ENCODE measurements around the gene SPATA32.

DNA sequence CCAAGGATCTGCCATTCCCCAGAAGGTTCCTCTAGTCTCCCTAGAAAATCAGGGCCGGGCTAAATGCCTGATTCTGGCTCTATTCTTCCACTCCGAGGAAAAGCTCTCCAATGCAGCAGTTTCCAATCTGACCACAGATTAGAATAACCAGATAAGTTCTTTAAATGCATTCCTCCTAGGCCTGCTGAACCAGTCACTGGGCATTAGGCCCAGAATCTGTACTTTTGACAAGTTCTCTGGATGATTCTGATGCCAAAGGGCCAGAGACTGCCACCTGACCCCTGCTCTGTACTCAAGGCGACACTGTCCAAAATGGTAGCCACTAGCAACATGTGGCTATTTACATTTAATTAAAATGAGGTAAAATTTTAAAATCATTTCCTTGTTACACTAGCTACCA is 32.6 kb upstream of the SPATA32 start:
- TF ChIP-seq, protein P1, sequence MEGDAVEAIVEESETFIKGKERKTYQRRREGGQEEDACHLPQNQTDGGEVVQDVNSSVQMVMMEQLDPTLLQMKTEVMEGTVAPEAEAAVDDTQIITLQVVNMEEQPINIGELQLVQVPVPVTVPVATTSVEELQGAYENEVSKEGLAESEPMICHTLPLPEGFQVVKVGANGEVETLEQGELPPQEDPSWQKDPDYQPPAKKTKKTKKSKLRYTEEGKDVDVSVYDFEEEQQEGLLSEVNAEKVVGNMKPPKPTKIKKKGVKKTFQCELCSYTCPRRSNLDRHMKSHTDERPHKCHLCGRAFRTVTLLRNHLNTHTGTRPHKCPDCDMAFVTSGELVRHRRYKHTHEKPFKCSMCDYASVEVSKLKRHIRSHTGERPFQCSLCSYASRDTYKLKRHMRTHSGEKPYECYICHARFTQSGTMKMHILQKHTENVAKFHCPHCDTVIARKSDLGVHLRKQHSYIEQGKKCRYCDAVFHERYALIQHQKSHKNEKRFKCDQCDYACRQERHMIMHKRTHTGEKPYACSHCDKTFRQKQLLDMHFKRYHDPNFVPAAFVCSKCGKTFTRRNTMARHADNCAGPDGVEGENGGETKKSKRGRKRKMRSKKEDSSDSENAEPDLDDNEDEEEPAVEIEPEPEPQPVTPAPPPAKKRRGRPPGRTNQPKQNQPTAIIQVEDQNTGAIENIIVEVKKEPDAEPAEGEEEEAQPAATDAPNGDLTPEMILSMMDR (IDR thresholded peaks at IDR 0.05) = no peak
- TF ChIP-seq EP300 (IDR thresholded peaks at IDR 0.05) (no peak), POLR2AphosphoS5 (IDR thresholded peaks at IDR 0.05) (peak in 2 of 4 donors; percentile 37 to 50)

Measured in sigmoid colon (tissue), 4 donors.